Nephron (organoid): ENCODE measurements around the gene SERPINF2.
A peak's percentile ranks its signal among the peaks of the same experiment; 100 is the strongest.
"Not testable (repeated sequence)": the region's sequence is repeated elsewhere in the genome, so short reads cannot be mapped to it uniquely, and the experiment has no call there.

Experiments
- H3K27ac Mint-ChIP-seq, 3 experiments: 2 replicates each; pipeline ENCODE4 v1.8.0; 2020; ENCODE audit warnings: mixed read lengths in 3 of 3, mild to moderate bottlenecking in 2 of 3, moderate library complexity in 1 of 3
- H3K27me3 Mint-ChIP-seq: 2 replicates; pipeline ENCODE4 v1.8.0; 2021; ENCODE audit warnings: low read depth, mild to moderate bottlenecking, moderate library complexity, mixed read lengths
- H3K36me3 Mint-ChIP-seq: 2 replicates; pipeline ENCODE4 v1.8.0; 2020; ENCODE audit warnings: low read depth, mixed read lengths
- H3K4me1 Mint-ChIP-seq: 2 replicates; pipeline ENCODE4 v1.8.0; 2020; ENCODE audit warnings: mixed read lengths
- H3K4me3 Mint-ChIP-seq, 3 experiments: 2 replicates each; pipeline ENCODE4 v1.8.0; 2020; ENCODE audit warnings: mild to moderate bottlenecking in 3 of 3, mixed read lengths in 3 of 3, moderate library complexity in 2 of 3
- H3K9me3 Mint-ChIP-seq: 2 replicates; pipeline ENCODE4 v1.8.0; 2020; ENCODE audit warnings: mixed read lengths
- CTCF ChIP-seq, 3 experiments: fragments of 200-600 bp; sonication (generic); IDR thresholded peaks; one replicate each; pipeline ENCODE4 v1.5.0; 2021; ENCODE audit warnings: antibody characterized with exemption in 3 of 3; ENCODE audit not compliant: unreplicated experiment in 3 of 3

SERPINF2 gene

GRCh38 chr17:1767358-1767757, 24.7 kb downstream of the SERPINF2 start:
- H3K9me3 Mint-ChIP-seq, result no peaks in the 10 kb centered on the region
- peaks cover 6% of the 10 kb centered on the region for H3K27me3 Mint-ChIP-seq
- H3K27ac Mint-ChIP-seq, result peak overlapping the region in 1 of 3 experiments; percentile 34
- no peak for TF ChIP-seq CTCF (IDR thresholded peaks at IDR 0.05; ENCODE audit: unreplicated experiment in 3 of 3)
- peaks cover 23% of the 10 kb centered on the region for H3K4me1 Mint-ChIP-seq
- peaks cover 20% of the 10 kb centered on the region for H3K36me3 Mint-ChIP-seq
- H3K4me3 Mint-ChIP-seq, result no peak overlapping the region

GRCh38 chr17:1769822-1770477, 27.3 kb downstream of the SERPINF2 start:
- Mint-ChIP-seq H3K4me1 (peaks cover 14% of the 10 kb centered on the region), H3K36me3 (peaks cover 39% of the 10 kb centered on the region), H3K4me3 (no peak overlapping the region), H3K27me3 (no peaks in the 10 kb centered on the region), H3K27ac (peak overlapping the region; percentile 45 to 79 (median 69)), H3K9me3 (no peaks in the 10 kb centered on the region)
- no peak for TF ChIP-seq CTCF (IDR thresholded peaks at IDR 0.05; ENCODE audit: unreplicated experiment in 3 of 3)

- peak overlapping the region; percentile 52 to 83 (median 60) for H3K27ac Mint-ChIP-seq
- peaks cover 59% of the 10 kb centered on the region for H3K36me3 Mint-ChIP-seq
Observed at GRCh38 chr17:1773000-1773695, 30.5 kb downstream of the SERPINF2 start.

GRCh38 chr17:1773696-1774181, 31.1 kb downstream of the SERPINF2 start:
- no peak for TF ChIP-seq CTCF (IDR thresholded peaks at IDR 0.05; ENCODE audit: unreplicated experiment in 3 of 3)
- peak overlapping the region; percentile 33 to 83 (median 60) for H3K27ac Mint-ChIP-seq
- no peak overlapping the region for H3K4me3 Mint-ChIP-seq
- H3K9me3 Mint-ChIP-seq, result no peaks in the 10 kb centered on the region
- no peaks in the 10 kb centered on the region for H3K27me3 Mint-ChIP-seq
- H3K36me3 Mint-ChIP-seq, result peaks cover 65% of the 10 kb centered on the region
- H3K4me1 Mint-ChIP-seq, result peaks cover 19% of the 10 kb centered on the region

More at GRCh38 chr17:1773000-1773695, 30.5 kb downstream of the SERPINF2 start:
- H3K27me3 Mint-ChIP-seq, H3K9me3 Mint-ChIP-seq, H3K4me3 Mint-ChIP-seq: not testable (repeated sequence)
- peaks cover 19% of the 10 kb centered on the region for H3K4me1 Mint-ChIP-seq

- Mint-ChIP-seq H3K27me3 (no peaks in the 10 kb centered on the region), H3K4me1 (peaks cover 22% of the 10 kb centered on the region), H3K27ac (no peak overlapping the region), H3K4me3 (no peak overlapping the region), H3K36me3 (peaks cover 69% of the 10 kb centered on the region), H3K9me3 (no peaks in the 10 kb centered on the region)
- no peak for TF ChIP-seq CTCF (IDR thresholded peaks at IDR 0.05; ENCODE audit: unreplicated experiment in 3 of 3)
Observed at GRCh38 chr17:1774390-1775176, 31.9 kb downstream of the SERPINF2 start.

GRCh38 chr17:1776328-1776727, 33.7 kb downstream of the SERPINF2 start:
- Mint-ChIP-seq H3K27ac (peak overlapping the region; percentile 24 to 83 (median 61)), H3K9me3 (no peaks in the 10 kb centered on the region), H3K4me3 (no peak overlapping the region), H3K27me3 (no peaks in the 10 kb centered on the region), H3K4me1 (peaks cover 28% of the 10 kb centered on the region), H3K36me3 (peaks cover 64% of the 10 kb centered on the region)
- TF ChIP-seq CTCF (IDR thresholded peaks at IDR 0.05; ENCODE audit: unreplicated experiment in 3 of 3), result no peak
